NCI-H82 (cell line): Measurements from ENCODE around the gene AFAP1.

Experiments used
- DNase-seq: peaks from one replicate; lab custom pipeline; 2025; lab: John Stamatoyannopoulos, UW

AFAP1 gene

GRCh38 chr4:7802093-7802726 lies 137.5 kb downstream of the AFAP1 start:
- peak; percentile 82 for DNase-seq

- no peak for DNase-seq
Observed at GRCh38 chr4:7801641-7802040, 138.0 kb downstream of the AFAP1 start.

- no peak for DNase-seq
Observed at GRCh38 chr4:7801001-7801400, 138.7 kb downstream of the AFAP1 start.

- DNase-seq = no peak
Observed at GRCh38 chr4:7800410-7800809, 139.3 kb downstream of the AFAP1 start.

- DNase-seq = no peak
Observed at GRCh38 chr4:7799736-7800135, 139.9 kb downstream of the AFAP1 start.

- DNase-seq = no peak
Observed at GRCh38 chr4:7799306-7799705, 140.4 kb downstream of the AFAP1 start.

GRCh38 chr4:7798178-7798995 lies 141.3 kb downstream of the AFAP1 start:
- DNase-seq = no peak

GRCh38 chr4:7797330-7797729 lies 142.3 kb downstream of the AFAP1 start:
- DNase-seq = no peak

GRCh38 chr4:7795983-7796382 lies 143.7 kb downstream of the AFAP1 start:
- no peak for DNase-seq

- DNase-seq = no peak
Observed at GRCh38 chr4:7793186-7793585, 146.5 kb downstream of the AFAP1 start.

- DNase-seq = no peak
Observed at GRCh38 chr4:7792616-7793015, 147.0 kb downstream of the AFAP1 start.

GRCh38 chr4:7790999-7791398 lies 148.7 kb downstream of the AFAP1 start:
- DNase-seq = no peak

GRCh38 chr4:7790023-7790422 lies 149.6 kb downstream of the AFAP1 start:
- DNase-seq = no peak

- no peak for DNase-seq
Observed at GRCh38 chr4:7788694-7789425, 150.8 kb downstream of the AFAP1 start.

- DNase-seq = no peak
Observed at GRCh38 chr4:7788193-7788592, 151.5 kb downstream of the AFAP1 start.

GRCh38 chr4:7787681-7788141 lies 151.9 kb downstream of the AFAP1 start:
- DNase-seq = no peak

GRCh38 chr4:7787067-7787466 lies 152.6 kb downstream of the AFAP1 start:
- no peak for DNase-seq

- DNase-seq = no peak
Observed at GRCh38 chr4:7786517-7786916, 153.1 kb downstream of the AFAP1 start.

GRCh38 chr4:7786040-7786439 lies 153.6 kb downstream of the AFAP1 start:
- no peak for DNase-seq

GRCh38 chr4:7785017-7785416 lies 154.6 kb downstream of the AFAP1 start:
- no peak for DNase-seq

- no peak for DNase-seq
Observed at GRCh38 chr4:7784131-7784870, 155.4 kb downstream of the AFAP1 start.

GRCh38 chr4:7783541-7783940 lies 156.1 kb downstream of the AFAP1 start:
- DNase-seq = no peak
